A549 (cell line): ENCODE measurements around the gene RNF217. TPM values are rescaled to one million over a fixed set of nuclear protein-coding genes. Genes with fewer than 3 reads are reported as not detected.

ENCODE experiments used
- ATAC-seq, 2 experiments: fragments of 200-7000 bp in 1 of 2; fragments of >200 bp in 1 of 2; cut with Nextera tagmentation in 1 of 2; cut with Tn5 transposase in 1 of 2; 3 replicates each; pipeline versions ENCODE4 v1.8.0 to v1.9.1; 2018 to 2020; ENCODE audit warnings: mild to moderate bottlenecking in 1 of 2, moderate library complexity in 1 of 2
- CTCF ChIA-PET: fragments of 300-600 bp; sonication (Branson Sonifier 250); formaldehyde crosslinking; extraction: SDS; loops from one replicate; lab custom pipeline; 2021; ENCODE audit warnings: antibody characterized with exemption, inconsistent platforms; lab: Yijun Ruan, JAX
- POLR2A ChIA-PET: fragments of 350-600 bp; formaldehyde crosslinking; extraction: SDS; loops from one replicate; lab custom pipeline; 2021; ENCODE audit warnings: antibody characterized with exemption, inconsistent platforms; lab: Yijun Ruan, JAX
- DNase-seq, 2 experiments: peaks; one replicate each; pipeline versions ENCODE4 v3.0.0 to v3.0.0-alpha.2; 2011 to 2016; ENCODE audit warnings: low read depth in 1 of 2, low spot score in 1 of 2
- FAIRE-seq: peaks from 2 replicates; lab custom pipeline; 2011; peaks lifted over from hg19 to GRCh38; lab: Jason Lieb, UNC
- H3K27ac ChIP-seq, 2 experiments: fragments of >200 bp; sonication (Bioruptor Twin); formaldehyde crosslinking; 3 replicates each; pipeline ENCODE4 v1.5.1; 2016 to 2017
- H3K4me1 ChIP-seq: fragments of >200 bp; sonication (Bioruptor Twin); formaldehyde crosslinking; 3 replicates; pipeline ENCODE4 v1.6.1; 2016
- H3K4me2 ChIP-seq: fragments of >200 bp; sonication (Bioruptor Twin); formaldehyde crosslinking; 3 replicates; pipeline ENCODE4 v1.6.1; 2016
- H3K4me3 ChIP-seq: fragments of >200 bp; sonication (Bioruptor Twin); formaldehyde crosslinking; 3 replicates; pipeline ENCODE4 v1.5.1; 2016
- H3K9me3 ChIP-seq: fragments of >200 bp; sonication (Bioruptor Twin); formaldehyde crosslinking; 3 replicates; pipeline ENCODE4 v1.6.1; 2016
- CBX2 ChIP-seq: fragments of 200-600 bp; sonication (generic); IDR thresholded peaks from 2 replicates; pipeline ENCODE4 v1.6.1; 2016; ENCODE audit warnings: low read depth, mild to moderate bottlenecking, borderline replicate concordance
- CBX8 ChIP-seq: fragments of 200-600 bp; sonication (generic); IDR thresholded peaks from 2 replicates; pipeline ENCODE4 v1.6.1; 2016
- EHF ChIP-seq: fragments of 250-450 bp; sonication (Bioruptor Pico); IDR thresholded peaks from 2 replicates; pipeline ENCODE4 v1.5.0; 2020; ENCODE audit warnings: mild to moderate bottlenecking
- ESRRA ChIP-seq: fragments of 150-350 bp; IDR thresholded peaks from 2 replicates; pipeline ENCODE4 v1.6.1; 2014; ENCODE audit warnings: mild to moderate bottlenecking, low read length, borderline replicate concordance
- FOSL2 ChIP-seq, 2 experiments: fragments of 450-650 bp in 1 of 2; fragments of >200 bp in 1 of 2; sonication (Bioruptor Twin) in 1 of 2; formaldehyde crosslinking; IDR thresholded peaks; 2 replicates each; pipeline versions ENCODE4 v1.5.0 to v1.6.1; 2016 to 2020; ENCODE audit warnings: mild to moderate bottlenecking in 1 of 2, moderate library complexity in 1 of 2
- HDAC2 ChIP-seq: fragments of 200-600 bp; sonication (generic); IDR thresholded peaks from 2 replicates; pipeline ENCODE4 v1.6.1; 2016
- HEYL ChIP-seq: fragments of 250-450 bp; sonication (Bioruptor Pico); IDR thresholded peaks from 2 replicates; pipeline ENCODE4 v1.8.0; 2021; ENCODE audit warnings: mild to moderate bottlenecking, moderate library complexity
- HOXA7 ChIP-seq: fragments of 250-450 bp; sonication (Bioruptor Pico); IDR thresholded peaks from 2 replicates; pipeline ENCODE4 v1.5.0; 2020; ENCODE audit warnings: mild to moderate bottlenecking, moderate library complexity
- HOXB5 ChIP-seq: fragments of 250-450 bp; sonication (Bioruptor Pico); IDR thresholded peaks from 2 replicates; pipeline ENCODE4 v1.5.0; 2020; ENCODE audit warnings: mild to moderate bottlenecking, moderate library complexity
- KDM1A ChIP-seq: fragments of 200-600 bp; sonication (generic); IDR thresholded peaks from 2 replicates; pipeline ENCODE4 v1.6.1; 2016; ENCODE audit warnings: low read depth, mild to moderate bottlenecking
- NPAS2 ChIP-seq: fragments of 250-450 bp; sonication (Bioruptor Pico); IDR thresholded peaks from 2 replicates; pipeline ENCODE4 v1.8.0; 2022; ENCODE audit warnings: mild to moderate bottlenecking, moderate library complexity, borderline replicate concordance
- RAD21 ChIP-seq, 2 experiments: fragments of >200 bp in 1 of 2; sonication (Bioruptor Twin) in 1 of 2; formaldehyde crosslinking in 1 of 2; IDR thresholded peaks in 1 of 2; conservative IDR thresholded peaks in 1 of 2; 2 replicates in 1 of 2; 3 replicates in 1 of 2; pipeline ENCODE4 v1.6.1; 2012 to 2018; ENCODE audit warnings: inconsistent platforms in 1 of 2
- RARB ChIP-seq: fragments of 250-450 bp; sonication (Bioruptor Pico); IDR thresholded peaks from 2 replicates; pipeline ENCODE4 v1.8.0; 2021; ENCODE audit warnings: mild to moderate bottlenecking, moderate library complexity
- REST ChIP-seq: fragments of 200-600 bp; sonication (generic); IDR thresholded peaks from 2 replicates; pipeline ENCODE4 v1.6.1; 2016; ENCODE audit warnings: antibody characterized with exemption, mild to moderate bottlenecking, moderate library complexity
- RFX5 ChIP-seq: fragments of 450-650 bp; IDR thresholded peaks from 2 replicates; pipeline ENCODE4 v1.7.1; 2014; ENCODE audit warnings: antibody characterized with exemption, mild to moderate bottlenecking, moderate library complexity
- RNF2 ChIP-seq: fragments of 200-600 bp; sonication (generic); IDR thresholded peaks from 2 replicates; pipeline ENCODE4 v1.6.1; 2016; ENCODE audit warnings: low read depth, mild to moderate bottlenecking, antibody characterized with exemption, moderate library complexity, borderline replicate concordance
- SMC3 ChIP-seq: fragments of >200 bp; sonication (Bioruptor Twin); formaldehyde crosslinking; IDR thresholded peaks from 3 replicates; pipeline ENCODE4 v1.6.1; 2018; ENCODE audit warnings: inconsistent platforms
- SREBF2 ChIP-seq: fragments of 450-650 bp; IDR thresholded peaks from 2 replicates; pipeline ENCODE4 v1.6.1; 2014; ENCODE audit warnings: mild to moderate bottlenecking, moderate library complexity
- TFCP2L1 ChIP-seq: fragments of 250-450 bp; sonication (Bioruptor Pico); IDR thresholded peaks from 2 replicates; pipeline ENCODE4 v1.5.0; 2021; ENCODE audit warnings: mild to moderate bottlenecking
- TP53 ChIP-seq: fragments of 250-450 bp; sonication (Bioruptor Pico); IDR thresholded peaks from 2 replicates; pipeline ENCODE4 v1.5.0; 2021; ENCODE audit warnings: mild to moderate bottlenecking, moderate library complexity
- ZC3H11A ChIP-seq: fragments of 450-650 bp; IDR thresholded peaks from 2 replicates; pipeline ENCODE4 v1.6.1; 2014; ENCODE audit warnings: antibody characterized with exemption, mild to moderate bottlenecking
- ZNF302 ChIP-seq: fragments of 250-450 bp; sonication (Bioruptor Pico); IDR thresholded peaks from 2 replicates; pipeline ENCODE4 v1.9.0; 2021; ENCODE audit warnings: inconsistent platforms, mild to moderate bottlenecking, moderate library complexity
- ZSCAN20 ChIP-seq: fragments of 250-450 bp; sonication (Bioruptor Pico); IDR thresholded peaks from 2 replicates; pipeline ENCODE4 v1.8.0; 2022; ENCODE audit warnings: mild to moderate bottlenecking, moderate library complexity
- WGBS: methylation state at CpG from one replicate; pipeline ENCODE4 v1.1.6; 2017; ENCODE audit errors: missing lambda C conversion rate; 5-methylcytosine and 5-hydroxymethylcytosine counted together
- polyA plus RNA-seq, 4 experiments: library from polyadenylated mRNA; depleted of rRNA in 3 of 4; stranded (reverse); fragments of >200 nt; fragmentation: RNase III in 1 of 4; extraction: RNeasy Plus Mini Kit Qiagen cat#74134 plus additional on column Dnase treatment in 1 of 4; gene quantifications; 2 replicates in 3 of 4; 3 replicates in 1 of 4; pipeline ENCODE4 v1.2.3, GENCODE V29; 2011 to 2017
- TF ChIP-seq, protein P1 (sequence below): fragments of 150-350 bp; IDR thresholded peaks from 2 replicates; pipeline ENCODE4 v1.6.1; 2014; ENCODE audit warnings: low read depth, mild to moderate bottlenecking, low read length
- TF ChIP-seq, protein P2 (sequence below): IDR thresholded peaks from 2 replicates; pipeline ENCODE4 v1.6.1; 2012
- TF ChIP-seq, protein P3 (sequence below): fragments of >200 bp; sonication (Bioruptor Twin); formaldehyde crosslinking; IDR thresholded peaks from 2 replicates; pipeline ENCODE4 v1.6.1; 2016
- TF ChIP-seq, protein P4 (sequence below): fragments of 250-450 bp; sonication (Bioruptor Pico); IDR thresholded peaks from 2 replicates; pipeline ENCODE4 v1.5.0; 2020; ENCODE audit warnings: low read depth, mild to moderate bottlenecking, moderate library complexity

The RNF217 gene
- polyA plus RNA-seq, 2 of the 4 experiments (the other 2 are of a cell fraction): 5.7 to 20.0 TPM

DNA sequence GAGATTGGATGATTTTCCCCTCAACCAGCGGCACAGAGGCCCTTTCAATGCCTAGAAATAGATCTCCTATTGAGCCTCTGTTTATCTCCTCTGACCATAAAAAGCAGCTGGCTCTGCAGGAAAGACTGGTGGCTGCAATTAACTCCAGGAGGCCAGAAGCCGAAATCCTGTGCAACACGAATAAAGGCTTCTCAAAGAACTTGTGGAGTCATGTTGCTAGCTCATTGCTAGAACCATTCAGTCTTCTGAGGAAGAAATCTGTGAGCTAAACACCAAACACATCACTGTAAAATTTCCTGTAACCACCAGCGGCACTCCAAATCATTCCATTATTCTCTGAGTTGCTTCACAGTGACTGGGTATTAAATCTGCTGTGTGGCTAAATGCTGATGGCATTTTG is 142.2 kb downstream of the RNF217 start:
- Histone ChIP-seq H3K4me3 (no peak overlapping the region), H3K9me3 (no peaks in the 10 kb centered on the region), H3K4me2 (0 out of 3 replicates have a peak overlapping the region, but pooled peaks have one; percentile 8), H3K4me1 (peaks cover 41% of the 10 kb centered on the region), H3K27ac (peak overlapping the region; percentile 35 to 54; a peak in 4 of 6 replicates)
- WGBS: 74% methylated on average over 4 of the region's 4 CpGs
- ChIA-PET POLR2A (no interaction called here), CTCF (interaction anchor here (1.7 kb wide), 1 partner anchor 9 kb away, joined by 7 read pairs; no protein-coding TSS in a partner anchor)
- no peak for DNase-seq
- no peak for TF ChIP-seq ZC3H11A
- TF ChIP-seq HDAC2: no peak
- TF ChIP-seq KDM1A: no peak
- TF ChIP-seq, protein P1, sequence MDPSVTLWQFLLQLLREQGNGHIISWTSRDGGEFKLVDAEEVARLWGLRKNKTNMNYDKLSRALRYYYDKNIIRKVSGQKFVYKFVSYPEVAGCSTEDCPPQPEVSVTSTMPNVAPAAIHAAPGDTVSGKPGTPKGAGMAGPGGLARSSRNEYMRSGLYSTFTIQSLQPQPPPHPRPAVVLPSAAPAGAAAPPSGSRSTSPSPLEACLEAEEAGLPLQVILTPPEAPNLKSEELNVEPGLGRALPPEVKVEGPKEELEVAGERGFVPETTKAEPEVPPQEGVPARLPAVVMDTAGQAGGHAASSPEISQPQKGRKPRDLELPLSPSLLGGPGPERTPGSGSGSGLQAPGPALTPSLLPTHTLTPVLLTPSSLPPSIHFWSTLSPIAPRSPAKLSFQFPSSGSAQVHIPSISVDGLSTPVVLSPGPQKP: no peak
- no peak for TF ChIP-seq SREBF2
- no peak for TF ChIP-seq RNF2
- no peak for TF ChIP-seq HEYL (CRISPR knock-in tag)
- TF ChIP-seq, protein P2, sequence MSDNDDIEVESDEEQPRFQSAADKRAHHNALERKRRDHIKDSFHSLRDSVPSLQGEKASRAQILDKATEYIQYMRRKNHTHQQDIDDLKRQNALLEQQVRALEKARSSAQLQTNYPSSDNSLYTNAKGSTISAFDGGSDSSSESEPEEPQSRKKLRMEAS: no peak
- ATAC-seq: no peak
- no peak for FAIRE-seq

GRCh38 chr6:125107048-125107447 is 144.8 kb downstream of the RNF217 start:
- TF ChIP-seq RAD21 (conservative IDR thresholded peaks at IDR 0.05 in 1 of 2, IDR thresholded peaks at IDR 0.05 in 1 of 2) (no peak), NPAS2 (CRISPR knock-in tag) (no peak), ZNF302 (CRISPR knock-in tag) (no peak), TP53 (no peak), KDM1A (no peak), FOSL2 (IDR thresholded peaks at IDR 0.05) (no peak), FOSL2 (CRISPR knock-in tag; IDR thresholded peaks at IDR 0.05) (no peak), EHF (CRISPR knock-in tag) (no peak), ZSCAN20 (CRISPR knock-in tag) (no peak), RARB (CRISPR knock-in tag) (no peak), ESRRA (no peak), TFCP2L1 (CRISPR knock-in tag) (no peak)
- TF ChIP-seq, protein P3, sequence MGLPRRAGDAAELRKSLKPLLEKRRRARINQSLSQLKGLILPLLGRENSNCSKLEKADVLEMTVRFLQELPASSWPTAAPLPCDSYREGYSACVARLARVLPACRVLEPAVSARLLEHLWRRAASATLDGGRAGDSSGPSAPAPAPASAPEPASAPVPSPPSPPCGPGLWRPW: no peak
- Histone ChIP-seq H3K4me3 (no peak overlapping the region), H3K9me3 (peaks cover 20% of the 10 kb centered on the region), H3K27ac (no peak overlapping the region), H3K4me2 (no peak overlapping the region), H3K4me1 (peaks cover 26% of the 10 kb centered on the region)
- FAIRE-seq: no peak
- ChIA-PET POLR2A (interaction anchor here (0.5 kb wide), 1 partner anchor 95 kb away, joined by 4 read pairs; no protein-coding TSS in a partner anchor), CTCF (no interaction called here)
- ATAC-seq: no peak
- DNase-seq: no peak
- 82% methylated on average over 5 of the region's 5 CpGs for WGBS

GRCh38 chr6:125107896-125108295 is 145.7 kb downstream of the RNF217 start:
- WGBS: 78% methylated on average over 3 of the region's 3 CpGs
- ATAC-seq (no peak), FAIRE-seq (no peak), DNase-seq (no peak)
- TF ChIP-seq SMC3: no peak
- TF ChIP-seq ZC3H11A: no peak
- TF ChIP-seq, protein P4, sequence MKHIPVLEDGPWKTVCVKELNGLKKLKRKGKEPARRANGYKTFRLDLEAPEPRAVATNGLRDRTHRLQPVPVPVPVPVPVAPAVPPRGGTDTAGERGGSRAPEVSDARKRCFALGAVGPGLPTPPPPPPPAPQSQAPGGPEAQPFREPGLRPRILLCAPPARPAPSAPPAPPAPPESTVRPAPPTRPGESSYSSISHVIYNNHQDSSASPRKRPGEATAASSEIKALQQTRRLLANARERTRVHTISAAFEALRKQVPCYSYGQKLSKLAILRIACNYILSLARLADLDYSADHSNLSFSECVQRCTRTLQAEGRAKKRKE (CRISPR knock-in tag): no peak
- no peak for TF ChIP-seq HOXB5 (CRISPR knock-in tag)
- TF ChIP-seq SREBF2: no peak
- TF ChIP-seq HOXA7: no peak
- no peak for TF ChIP-seq CBX8
- no peak for TF ChIP-seq CBX2
- TF ChIP-seq TP53: no peak
- no peak for TF ChIP-seq RFX5
- TF ChIP-seq ZSCAN20 (CRISPR knock-in tag): no peak
- TF ChIP-seq REST: no peak
- peaks cover 20% of the 10 kb centered on the region for H3K9me3 ChIP-seq
- H3K27ac ChIP-seq: no peak overlapping the region
- no peak overlapping the region for H3K4me2 ChIP-seq
- ChIA-PET POLR2A (no interaction called here), CTCF (no interaction called here)
- H3K4me1 ChIP-seq: peaks cover 17% of the 10 kb centered on the region
- H3K4me3 ChIP-seq: no peak overlapping the region
